Measurements from ENCODE around the gene CACNG4.

Gene CACNG4

GRCh38 chr17:67047382-67047781 lies 82.9 kb downstream of the CACNG4 start:
- no peak overlapping the region for H3K4me3 ChIP-seq (ENCODE audit: low read length)
- TF ChIP-seq, protein P1, sequence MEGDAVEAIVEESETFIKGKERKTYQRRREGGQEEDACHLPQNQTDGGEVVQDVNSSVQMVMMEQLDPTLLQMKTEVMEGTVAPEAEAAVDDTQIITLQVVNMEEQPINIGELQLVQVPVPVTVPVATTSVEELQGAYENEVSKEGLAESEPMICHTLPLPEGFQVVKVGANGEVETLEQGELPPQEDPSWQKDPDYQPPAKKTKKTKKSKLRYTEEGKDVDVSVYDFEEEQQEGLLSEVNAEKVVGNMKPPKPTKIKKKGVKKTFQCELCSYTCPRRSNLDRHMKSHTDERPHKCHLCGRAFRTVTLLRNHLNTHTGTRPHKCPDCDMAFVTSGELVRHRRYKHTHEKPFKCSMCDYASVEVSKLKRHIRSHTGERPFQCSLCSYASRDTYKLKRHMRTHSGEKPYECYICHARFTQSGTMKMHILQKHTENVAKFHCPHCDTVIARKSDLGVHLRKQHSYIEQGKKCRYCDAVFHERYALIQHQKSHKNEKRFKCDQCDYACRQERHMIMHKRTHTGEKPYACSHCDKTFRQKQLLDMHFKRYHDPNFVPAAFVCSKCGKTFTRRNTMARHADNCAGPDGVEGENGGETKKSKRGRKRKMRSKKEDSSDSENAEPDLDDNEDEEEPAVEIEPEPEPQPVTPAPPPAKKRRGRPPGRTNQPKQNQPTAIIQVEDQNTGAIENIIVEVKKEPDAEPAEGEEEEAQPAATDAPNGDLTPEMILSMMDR (conservative IDR thresholded peaks at IDR 0.05; ENCODE audit: low read length) = no peak
- DNase-seq (ENCODE audit: low read depth) = no peak

DNA sequence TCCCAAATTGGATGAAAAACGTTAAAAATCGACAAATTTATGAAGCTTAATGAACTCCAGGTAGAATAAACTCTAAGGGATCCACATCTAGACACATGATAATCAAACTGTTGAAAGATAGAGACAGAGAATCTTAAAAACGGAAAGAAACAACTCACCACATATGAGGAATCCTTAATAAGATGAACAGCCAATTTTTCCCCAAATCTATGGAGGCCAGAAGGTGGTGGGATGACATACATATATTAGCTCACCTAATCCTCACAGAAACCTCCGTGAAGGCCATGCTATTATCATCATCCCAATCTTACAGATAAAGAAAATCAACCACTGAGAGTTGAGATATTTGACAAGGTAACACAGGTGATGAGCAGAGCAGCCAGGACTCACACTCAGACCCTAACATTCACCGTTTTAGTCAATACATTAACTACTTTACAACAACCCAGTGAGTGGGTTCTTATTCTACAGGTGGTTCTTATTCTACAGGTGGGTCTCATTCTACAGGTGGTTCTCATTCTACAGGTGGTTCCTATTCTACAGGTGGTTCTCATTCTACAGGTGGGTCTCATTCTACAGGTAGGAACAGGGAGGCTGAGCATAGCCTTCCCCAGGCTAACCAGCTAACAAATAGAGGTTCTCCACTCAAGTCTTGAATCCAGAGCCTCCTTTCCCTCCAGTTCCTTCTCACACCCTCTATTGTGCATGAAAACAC lies 84.7 kb downstream of the CACNG4 start:
- TF ChIP-seq, protein P1 (conservative IDR thresholded peaks at IDR 0.05; ENCODE audit: low read length) = no peak

DNA sequence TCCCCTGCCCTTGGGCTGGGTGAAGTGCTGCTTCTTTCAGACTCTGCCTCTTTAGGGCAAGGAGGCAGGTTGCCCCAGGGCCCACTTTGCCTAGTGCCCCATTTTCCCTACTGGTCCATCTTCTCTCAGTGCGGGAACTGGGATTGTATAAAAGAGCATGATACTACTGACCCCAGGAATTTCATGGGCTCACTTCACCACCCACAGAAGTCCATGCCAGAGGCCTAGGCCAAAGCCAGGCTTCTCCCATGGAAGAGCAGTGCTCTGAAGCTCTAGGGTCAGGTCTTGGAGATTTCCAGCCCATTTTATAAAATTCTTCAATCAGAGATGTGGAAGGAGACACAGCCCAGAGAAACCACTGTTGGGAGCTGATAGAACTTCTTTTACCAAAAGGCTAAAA lies 85.6 kb downstream of the CACNG4 start:
- no peak for DNase-seq (ENCODE audit: low read depth)
- TF ChIP-seq, protein P1 (conservative IDR thresholded peaks at IDR 0.05; ENCODE audit: low read length) = no peak
- H3K4me3 ChIP-seq (ENCODE audit: low read length) = no peak overlapping the region

More for the DNA sequence above, 84.7 kb downstream of the CACNG4 start:
- H3K4me3 ChIP-seq (ENCODE audit: low read length) = no peak overlapping the region
- no peak for DNase-seq (ENCODE audit: low read depth)

DNA sequence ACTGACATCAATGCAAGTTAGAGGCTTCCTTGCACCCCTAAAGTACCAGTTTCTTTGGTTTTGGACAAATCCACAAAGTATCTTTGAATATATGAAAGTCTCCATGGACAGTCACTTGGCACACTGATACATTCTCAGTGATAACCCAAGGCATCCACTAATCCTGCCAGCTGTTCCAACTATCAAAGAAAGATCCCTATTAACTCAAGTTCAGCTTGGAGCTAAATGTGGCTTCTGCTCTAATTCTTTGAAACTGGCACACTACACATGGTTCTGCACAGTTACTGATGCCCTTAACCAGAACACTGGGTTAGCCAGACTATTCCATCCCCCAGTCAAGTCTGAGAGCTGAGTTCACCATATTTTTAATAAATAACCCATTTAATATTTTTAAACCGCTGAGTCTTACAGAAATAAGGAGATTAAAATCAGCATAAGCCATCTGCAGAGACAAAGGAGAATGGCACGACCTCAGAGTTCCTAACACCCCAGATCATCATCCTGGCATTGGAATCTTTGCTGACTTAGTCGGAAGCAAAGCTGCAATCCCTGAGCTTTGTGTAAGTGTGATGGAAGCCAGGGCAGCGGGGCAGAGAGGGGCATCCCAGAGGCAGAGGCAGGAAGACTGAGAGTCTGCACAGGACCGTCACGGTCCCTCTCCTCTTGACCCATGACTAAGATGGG lies 86.1 kb downstream of the CACNG4 start:
- no peak overlapping the region for H3K4me3 ChIP-seq (ENCODE audit: low read length)
- DNase-seq (ENCODE audit: low read depth) = no peak
- TF ChIP-seq, protein P1 (conservative IDR thresholded peaks at IDR 0.05; ENCODE audit: low read length) = no peak

DNA sequence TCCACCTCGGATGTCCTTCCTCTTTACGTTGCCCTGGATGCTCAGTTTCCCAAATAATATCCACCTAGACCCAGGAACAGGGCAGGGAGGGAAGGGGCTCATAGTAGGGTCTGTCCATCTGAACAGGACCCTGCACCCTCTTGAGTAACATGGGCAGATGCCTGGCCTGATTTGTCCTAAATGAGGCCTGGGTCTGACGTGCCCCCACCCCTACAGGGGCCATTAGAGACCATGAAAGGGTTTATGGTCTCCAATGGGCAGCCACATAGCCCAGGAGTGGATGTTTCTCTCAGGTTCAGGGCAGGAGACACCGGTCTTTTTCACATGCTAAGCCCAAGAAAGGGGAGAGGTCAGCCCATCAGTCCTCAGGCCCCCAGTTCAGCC lies 86.6 kb downstream of the CACNG4 start:
- DNase-seq (ENCODE audit: low read depth) = no peak
- TF ChIP-seq, protein P1 (conservative IDR thresholded peaks at IDR 0.05; ENCODE audit: low read length) = no peak
- H3K4me3 ChIP-seq (ENCODE audit: low read length) = no peak overlapping the region

DNA sequence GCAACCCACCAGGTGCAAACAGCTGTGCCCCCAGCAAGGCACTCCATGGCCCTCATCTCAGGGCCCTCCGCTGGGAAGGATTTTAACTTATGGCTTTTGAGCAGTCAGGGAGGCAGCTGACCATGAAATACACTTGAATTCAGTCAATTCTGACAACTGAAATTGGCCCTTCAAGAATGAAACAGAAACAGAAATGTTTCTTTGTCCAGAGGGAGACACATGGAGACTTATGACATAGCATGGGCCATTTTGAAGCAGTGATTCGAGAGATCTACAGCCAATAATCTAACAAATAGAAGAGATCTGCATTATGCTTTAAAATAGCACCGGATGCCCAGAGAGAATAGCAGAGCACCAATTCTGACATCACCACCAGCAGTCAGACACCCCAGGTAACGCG lies 87.3 kb downstream of the CACNG4 start:
- no peak overlapping the region for H3K4me3 ChIP-seq (ENCODE audit: low read length)
- TF ChIP-seq, protein P1 (conservative IDR thresholded peaks at IDR 0.05; ENCODE audit: low read length) = no peak
- DNase-seq (ENCODE audit: low read depth) = no peak
